ENCODE data around the gene ATP2B1.

ATP2B1 gene

DNA sequence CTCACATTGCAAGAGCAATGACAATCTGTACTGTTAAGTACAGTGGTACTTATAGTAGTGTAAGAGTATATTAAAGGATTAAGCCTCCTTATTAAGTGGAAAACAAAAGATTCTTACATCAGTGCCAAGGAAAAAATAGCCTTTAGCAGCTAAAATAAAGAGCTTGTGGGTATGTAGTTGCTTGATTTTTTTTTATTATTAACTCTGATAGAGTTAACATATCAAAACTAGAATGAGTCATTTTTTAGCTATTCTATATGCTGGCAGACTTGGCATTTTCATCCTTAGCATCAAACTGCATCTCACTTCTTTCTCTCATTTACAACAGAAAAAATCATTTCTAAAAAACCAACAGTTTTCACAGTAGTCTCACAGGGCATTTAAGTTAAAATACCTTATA lies 86.5 kb downstream of the ATP2B1 start:
- no peak for DNase-seq (ENCODE audit: low read depth)
- H3K4me3 ChIP-seq (ENCODE audit: control insufficient read depth, low read depth, low read length), result no peak overlapping the region
- TF ChIP-seq, protein P1, sequence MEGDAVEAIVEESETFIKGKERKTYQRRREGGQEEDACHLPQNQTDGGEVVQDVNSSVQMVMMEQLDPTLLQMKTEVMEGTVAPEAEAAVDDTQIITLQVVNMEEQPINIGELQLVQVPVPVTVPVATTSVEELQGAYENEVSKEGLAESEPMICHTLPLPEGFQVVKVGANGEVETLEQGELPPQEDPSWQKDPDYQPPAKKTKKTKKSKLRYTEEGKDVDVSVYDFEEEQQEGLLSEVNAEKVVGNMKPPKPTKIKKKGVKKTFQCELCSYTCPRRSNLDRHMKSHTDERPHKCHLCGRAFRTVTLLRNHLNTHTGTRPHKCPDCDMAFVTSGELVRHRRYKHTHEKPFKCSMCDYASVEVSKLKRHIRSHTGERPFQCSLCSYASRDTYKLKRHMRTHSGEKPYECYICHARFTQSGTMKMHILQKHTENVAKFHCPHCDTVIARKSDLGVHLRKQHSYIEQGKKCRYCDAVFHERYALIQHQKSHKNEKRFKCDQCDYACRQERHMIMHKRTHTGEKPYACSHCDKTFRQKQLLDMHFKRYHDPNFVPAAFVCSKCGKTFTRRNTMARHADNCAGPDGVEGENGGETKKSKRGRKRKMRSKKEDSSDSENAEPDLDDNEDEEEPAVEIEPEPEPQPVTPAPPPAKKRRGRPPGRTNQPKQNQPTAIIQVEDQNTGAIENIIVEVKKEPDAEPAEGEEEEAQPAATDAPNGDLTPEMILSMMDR (IDR thresholded peaks at IDR 0.05; ENCODE audit: control insufficient read depth, insufficient read depth, low read depth, low read length, missing control alignments), result no peak

DNA sequence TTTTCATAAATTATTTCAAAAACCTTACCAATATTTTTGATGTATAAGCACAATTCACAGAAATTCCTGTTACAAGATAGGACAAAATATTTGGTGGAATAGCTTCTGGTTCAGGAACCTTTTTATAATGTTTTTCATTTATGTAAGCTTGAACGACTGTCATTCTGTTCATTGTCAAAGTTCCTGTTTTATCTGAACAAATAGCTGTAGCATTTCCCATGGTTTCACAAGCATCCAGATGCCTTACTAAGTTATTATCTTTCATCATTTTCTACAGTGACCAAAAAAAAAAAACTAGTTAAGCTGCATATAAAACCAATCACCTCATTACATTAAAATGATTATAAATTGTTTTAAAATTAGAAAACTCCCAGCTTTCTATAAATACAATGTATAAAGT lies 87.1 kb downstream of the ATP2B1 start:
- TF ChIP-seq, protein P1 (IDR thresholded peaks at IDR 0.05; ENCODE audit: control insufficient read depth, insufficient read depth, low read depth, low read length, missing control alignments), result no peak
- no peak overlapping the region for H3K4me3 ChIP-seq (ENCODE audit: control insufficient read depth, low read depth, low read length)
- DNase-seq (ENCODE audit: low read depth), result no peak

DNA sequence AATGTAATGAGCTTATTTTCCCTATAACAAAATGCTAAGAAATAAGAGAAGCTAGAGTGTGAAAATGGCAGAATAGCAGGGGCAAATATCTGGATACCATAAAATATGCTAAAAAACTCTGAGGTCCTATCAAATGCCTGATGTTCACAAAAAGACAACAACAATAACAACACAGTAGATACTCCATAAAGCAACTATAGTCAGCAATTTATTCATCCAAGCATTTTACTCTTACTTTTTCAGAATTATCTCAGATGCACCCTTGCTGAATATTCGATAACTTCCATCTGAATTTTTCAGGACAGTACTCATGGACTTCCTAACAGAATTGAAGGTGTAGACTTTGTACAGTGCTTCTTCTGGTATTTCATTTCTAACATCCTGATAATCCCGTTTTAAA lies 88.9 kb downstream of the ATP2B1 start:
- no peak overlapping the region for H3K4me3 ChIP-seq (ENCODE audit: control insufficient read depth, low read depth, low read length)
- TF ChIP-seq, protein P1 (IDR thresholded peaks at IDR 0.05; ENCODE audit: control insufficient read depth, insufficient read depth, low read depth, low read length, missing control alignments), result no peak
- DNase-seq (ENCODE audit: low read depth), result no peak

DNA sequence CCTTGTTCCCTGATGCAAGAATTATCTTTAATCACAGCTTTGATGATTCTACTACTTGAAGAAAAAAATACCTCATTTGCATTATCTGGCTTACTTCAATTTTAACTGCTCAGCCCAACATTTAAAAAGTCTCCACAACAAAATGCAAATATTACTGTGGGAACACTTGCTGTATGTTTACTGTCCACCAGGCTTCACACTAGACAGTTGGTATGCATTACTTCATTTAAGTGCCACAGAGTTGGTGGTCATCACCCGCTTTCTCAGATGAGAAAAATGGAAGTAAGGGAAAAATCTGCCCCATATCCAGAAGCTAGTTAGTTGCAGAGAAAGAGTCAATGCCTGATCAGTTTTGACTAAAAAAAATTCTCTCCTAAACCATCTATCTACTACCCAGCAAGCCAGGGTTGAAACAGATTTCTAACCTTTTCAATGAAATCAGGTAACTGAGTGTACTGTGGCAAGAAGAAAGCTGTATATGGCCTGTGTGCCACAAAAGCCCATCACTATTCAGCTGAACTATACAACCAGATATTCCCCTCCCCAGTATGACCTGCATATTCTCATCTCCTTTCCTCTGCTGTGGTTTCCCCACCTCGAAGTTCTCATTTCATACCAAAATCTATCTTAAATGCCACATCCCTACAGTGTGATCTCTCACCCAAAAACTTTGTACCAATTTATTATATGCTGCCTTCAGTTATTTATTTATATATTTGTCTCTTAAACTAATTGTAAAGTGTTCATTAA lies 90.3 kb downstream of the ATP2B1 start:
- no peak for DNase-seq (ENCODE audit: low read depth)
- TF ChIP-seq, protein P1 (IDR thresholded peaks at IDR 0.05; ENCODE audit: control insufficient read depth, insufficient read depth, low read depth, low read length, missing control alignments), result peak; percentile 8
- no peak overlapping the region for H3K4me3 ChIP-seq (ENCODE audit: control insufficient read depth, low read depth, low read length)

DNA sequence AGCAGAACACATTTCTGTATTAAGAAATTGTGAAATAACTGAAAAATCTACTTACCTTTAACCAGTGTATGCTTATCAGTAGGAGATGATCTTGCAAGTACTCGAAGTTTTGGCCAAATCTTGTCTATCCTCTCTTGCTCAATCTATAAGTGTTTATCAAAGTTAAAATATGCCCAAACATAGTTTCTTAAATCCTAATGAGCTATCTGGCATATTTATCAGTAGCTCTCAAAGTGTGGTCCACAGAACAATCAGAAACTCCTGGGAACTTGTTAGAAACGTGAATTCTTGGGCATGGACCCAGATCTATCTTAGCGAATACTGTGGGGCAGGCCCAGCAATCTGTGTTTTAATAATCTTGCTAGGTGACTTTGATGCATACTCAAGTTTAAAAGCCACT lies 98.3 kb downstream of the ATP2B1 start:
- no peak overlapping the region for H3K4me3 ChIP-seq (ENCODE audit: control insufficient read depth, low read depth, low read length)
- TF ChIP-seq, protein P1 (IDR thresholded peaks at IDR 0.05; ENCODE audit: control insufficient read depth, insufficient read depth, low read depth, low read length, missing control alignments), result no peak
- no peak for DNase-seq (ENCODE audit: low read depth)

DNA sequence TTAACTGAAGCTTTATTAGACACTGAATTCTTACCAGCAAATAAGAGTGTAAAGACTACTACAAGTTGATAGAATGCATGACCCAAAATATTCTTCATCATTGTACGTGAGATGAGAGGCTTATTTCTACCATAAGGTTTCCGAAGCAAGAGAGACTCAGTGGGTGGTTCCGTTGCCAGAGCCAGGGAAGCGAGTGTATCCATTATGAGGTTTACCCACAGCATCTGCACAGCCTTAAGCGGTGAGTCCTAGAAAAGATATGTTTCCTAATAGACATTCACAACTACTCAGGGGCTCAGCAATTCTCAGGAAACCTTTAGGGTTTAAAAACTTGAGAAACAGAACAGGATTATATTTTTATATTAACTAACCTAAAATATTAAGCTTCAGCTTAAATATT lies 105.0 kb downstream of the ATP2B1 start:
- no peak overlapping the region for H3K4me3 ChIP-seq (ENCODE audit: control insufficient read depth, low read depth, low read length)
- no peak for DNase-seq (ENCODE audit: low read depth)
- TF ChIP-seq, protein P1 (IDR thresholded peaks at IDR 0.05; ENCODE audit: control insufficient read depth, insufficient read depth, low read depth, low read length, missing control alignments), result no peak
